ENCODE measurements around the gene ETV6.
A peak's percentile ranks its signal among the peaks of the same experiment; 100 is the strongest.

ETV6 gene

DNA sequence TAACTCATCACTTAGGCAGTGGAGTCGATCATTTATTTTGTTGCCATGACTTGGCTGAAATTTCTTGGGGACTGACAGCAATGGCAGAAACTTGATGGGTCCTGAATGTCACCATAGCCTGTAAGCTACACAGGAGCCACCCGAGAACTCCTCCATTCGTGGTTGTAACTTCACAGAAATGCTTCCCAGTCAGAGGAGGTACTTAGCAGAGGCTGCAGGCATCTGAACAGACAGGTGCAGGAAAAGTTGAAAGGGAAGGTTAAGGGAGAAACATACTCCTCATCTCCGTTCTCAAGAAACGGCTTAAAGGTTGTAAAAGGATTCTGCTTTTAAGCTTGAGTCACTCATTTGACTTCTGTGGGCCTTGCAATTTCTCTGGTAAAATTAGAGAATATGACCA, 47.7 kb downstream of the ETV6 start:
- no peak for DNase-seq

- DNase-seq, result no peak
Observed at GRCh38 chr12:11697670-11698387, 48.4 kb downstream of the ETV6 start.

DNA sequence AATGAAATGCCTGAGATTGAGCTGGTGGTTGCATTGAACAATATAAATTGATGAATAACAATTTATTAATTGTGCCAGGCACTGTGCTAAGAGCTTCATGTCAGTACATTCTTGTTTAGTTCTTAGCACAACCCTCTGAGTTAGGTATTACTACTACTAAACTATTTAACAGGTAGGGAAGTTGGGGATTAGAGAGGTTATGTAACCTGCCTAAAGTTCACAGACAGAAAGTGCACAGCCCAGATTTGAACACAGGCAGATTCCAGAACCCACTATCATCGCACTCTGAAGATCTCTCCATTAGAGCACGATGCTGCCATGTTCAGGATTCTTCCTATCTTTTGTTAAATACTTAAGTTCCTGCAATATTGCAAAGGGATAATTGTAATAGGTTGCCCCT, 49.3 kb downstream of the ETV6 start:
- no peak for DNase-seq

- DNase-seq, result no peak
Observed at GRCh38 chr12:11701433-11701832, 52.0 kb downstream of the ETV6 start.

DNA sequence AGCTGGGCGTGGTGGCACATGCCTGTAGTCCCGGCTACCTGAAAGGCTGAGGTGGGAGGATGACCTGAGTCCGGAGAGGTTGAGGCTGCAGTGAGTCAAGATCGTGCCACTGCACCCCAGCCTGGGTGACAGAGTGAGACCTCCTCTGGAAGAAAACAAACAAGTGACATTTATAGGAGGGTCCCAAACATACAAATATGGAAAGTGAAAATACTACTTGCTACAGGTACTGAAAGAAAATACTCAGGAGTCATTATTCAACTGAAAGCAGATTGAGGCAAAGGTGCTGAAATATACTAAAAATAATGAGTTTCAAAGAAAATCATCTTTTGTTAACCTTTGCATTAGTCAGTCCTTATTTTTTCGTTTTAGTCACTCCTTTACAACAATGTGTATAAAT, 53.5 kb downstream of the ETV6 start:
- no peak for DNase-seq

DNA sequence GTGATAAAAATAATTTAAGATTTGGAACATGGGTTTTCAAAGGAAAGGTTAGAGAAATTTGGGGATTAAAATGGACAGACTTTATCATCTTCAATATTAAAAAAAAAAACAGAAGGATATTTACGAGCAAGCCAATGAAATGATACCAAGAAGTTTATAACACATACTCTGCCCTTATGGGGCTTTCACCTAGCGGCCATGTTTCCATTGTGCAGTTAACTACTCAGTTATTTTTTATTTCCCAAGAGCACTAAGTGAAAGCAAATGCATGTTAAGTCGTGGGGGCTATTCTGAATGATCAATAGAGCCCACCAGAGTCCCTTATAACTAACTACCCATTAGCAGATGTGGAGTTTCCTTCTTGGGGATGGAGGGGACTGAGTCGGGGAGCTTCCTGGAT, 53.9 kb downstream of the ETV6 start:
- DNase-seq, result no peak

GRCh38 chr12:11704089-11704488, 54.6 kb downstream of the ETV6 start:
- no peak for DNase-seq

DNA sequence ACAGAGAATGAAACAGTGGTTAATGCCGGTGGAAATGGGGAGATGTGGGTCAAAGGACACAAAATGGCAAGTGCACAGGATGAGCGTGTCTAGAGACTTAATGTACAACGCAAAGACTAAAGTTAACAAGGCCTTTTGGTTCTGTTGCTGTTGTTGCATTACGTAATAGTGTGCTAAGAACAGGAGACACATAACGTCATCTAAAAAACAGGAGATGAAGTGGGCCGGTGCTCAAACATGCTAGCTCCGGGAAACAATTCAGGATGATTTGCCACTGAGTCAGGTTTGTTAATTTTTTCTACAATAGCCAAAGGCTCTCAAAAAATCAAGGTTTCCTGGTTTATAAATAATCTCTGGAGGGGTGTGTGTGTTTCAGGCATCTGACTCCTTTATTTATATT, 55.5 kb downstream of the ETV6 start:
- DNase-seq, result no peak

DNA sequence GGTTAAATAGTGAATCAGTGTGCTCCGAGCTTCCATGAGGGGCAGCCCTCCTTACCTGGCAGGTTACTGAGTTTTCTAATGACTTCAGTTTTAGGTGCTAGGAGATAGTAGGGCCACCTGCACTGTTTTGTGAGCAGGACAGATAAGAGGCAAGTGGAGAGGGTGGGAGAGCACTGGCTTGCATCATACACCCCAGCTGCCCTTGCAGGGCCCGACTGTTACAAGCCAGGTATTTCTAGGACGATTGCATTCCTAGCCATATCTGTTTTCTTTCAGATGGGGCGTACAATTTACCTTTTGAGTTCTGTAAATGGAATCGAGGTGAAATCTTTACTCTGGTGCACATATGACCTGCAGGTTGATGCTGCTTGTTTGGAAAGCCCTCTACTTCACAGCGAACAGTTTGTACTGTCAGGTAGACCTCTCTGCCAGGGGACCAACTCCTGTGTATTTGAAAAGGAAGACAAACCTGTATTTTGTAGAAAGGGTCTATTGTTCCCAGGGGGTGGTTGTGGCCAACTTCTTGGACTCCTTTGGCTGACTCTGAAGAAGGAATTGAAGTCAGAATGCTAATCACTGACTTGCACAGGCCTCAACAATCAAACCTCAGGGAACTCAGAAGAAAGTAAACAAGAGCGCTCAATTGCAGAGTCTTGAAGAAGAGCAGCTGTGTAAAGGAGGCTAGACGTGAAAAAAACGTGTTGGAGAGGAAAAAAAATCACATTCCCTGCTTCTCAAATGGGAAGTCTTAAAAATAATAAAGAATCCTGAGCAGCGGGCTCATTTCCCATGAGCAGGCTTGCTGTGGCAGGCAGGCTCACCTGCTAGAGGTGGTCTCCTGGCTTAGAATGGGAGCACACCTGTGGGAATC, 57.3 kb downstream of the ETV6 start:
- DNase-seq, result no peak

GRCh38 chr12:11707535-11707934, 58.1 kb downstream of the ETV6 start:
- DNase-seq, result peak in 1 of 2 experiments; percentile 5

- no peak for DNase-seq
Observed at GRCh38 chr12:11709513-11709912, 60.0 kb downstream of the ETV6 start.

DNA sequence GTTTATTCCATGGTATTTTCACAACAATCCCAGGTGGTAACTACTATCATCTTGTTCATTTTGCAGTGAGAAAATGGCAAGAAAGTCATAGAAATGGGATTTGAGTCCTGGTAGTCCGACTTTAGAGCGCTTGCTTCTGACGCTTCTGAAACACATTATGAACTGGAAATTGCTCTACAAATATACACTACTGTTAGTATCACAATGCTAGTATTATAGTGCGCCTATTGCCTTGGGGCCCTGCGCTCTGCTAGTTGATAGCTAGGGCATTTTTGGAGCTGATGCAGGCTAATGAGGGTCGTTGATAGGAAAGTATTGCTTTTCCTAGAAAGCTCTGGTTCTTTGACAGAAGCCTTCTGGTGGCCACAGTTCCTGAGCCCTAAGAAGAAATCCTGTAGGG, 61.0 kb downstream of the ETV6 start:
- DNase-seq, result peak in 1 of 2 experiments; percentile 53

DNA sequence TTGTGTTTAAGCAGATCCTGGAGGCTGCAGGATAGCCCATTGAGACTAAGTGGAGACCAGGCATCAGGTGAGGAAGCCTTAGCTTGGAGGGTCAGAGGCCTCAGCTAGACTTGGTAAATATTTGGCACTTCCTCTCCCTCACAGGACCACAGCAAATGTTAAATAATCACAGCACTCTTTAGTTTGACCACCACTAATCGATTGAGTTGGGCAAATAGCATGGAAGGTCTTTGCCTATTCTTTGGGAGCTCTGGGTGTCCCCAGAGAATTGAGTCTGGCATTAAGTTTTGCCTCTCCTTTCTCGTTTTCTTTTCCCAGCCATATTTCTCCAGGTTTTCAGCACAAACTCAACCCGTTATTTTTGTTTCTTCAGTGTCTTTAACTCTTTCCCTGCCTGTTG, 61.4 kb downstream of the ETV6 start:
- no peak for DNase-seq

DNA sequence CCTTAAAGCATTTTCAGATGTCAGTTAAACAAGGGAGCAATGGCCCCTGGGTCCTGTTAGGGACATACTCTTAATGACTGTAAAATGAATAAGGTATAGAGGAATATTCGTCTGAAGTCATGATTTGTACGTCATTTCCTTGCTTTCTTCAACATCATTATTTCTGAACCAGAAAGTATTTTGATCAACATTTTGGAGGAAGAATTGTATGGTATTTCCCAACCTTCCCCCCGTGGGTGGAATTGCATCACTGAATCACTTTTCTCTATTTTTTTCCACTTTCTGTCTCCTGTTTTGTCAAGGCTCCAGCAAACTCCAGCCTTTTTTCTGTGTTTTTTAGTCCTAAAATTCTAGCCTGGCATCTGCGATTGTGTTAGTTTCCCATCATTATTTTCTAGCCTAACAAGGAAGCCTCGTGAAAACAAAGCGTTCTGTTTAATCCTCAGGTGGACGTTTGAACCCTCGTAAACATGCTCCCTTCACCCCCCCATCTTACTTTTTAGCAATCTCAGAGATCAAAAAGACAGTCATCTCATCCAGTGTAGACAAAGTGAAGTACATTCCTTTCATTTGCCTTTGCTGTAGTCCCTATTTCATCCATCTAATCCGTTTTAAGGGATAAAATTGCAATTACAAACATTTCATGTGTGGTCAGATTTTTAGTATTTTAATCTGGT, 62.3 kb downstream of the ETV6 start:
- DNase-seq, result no peak

- no peak for DNase-seq
Observed at GRCh38 chr12:11712491-11712890, 63.0 kb downstream of the ETV6 start.

GRCh38 chr12:11713202-11713601, 63.7 kb downstream of the ETV6 start:
- DNase-seq, result no peak

- DNase-seq, result no peak
Observed at GRCh38 chr12:11714626-11715025, 65.2 kb downstream of the ETV6 start.

DNA sequence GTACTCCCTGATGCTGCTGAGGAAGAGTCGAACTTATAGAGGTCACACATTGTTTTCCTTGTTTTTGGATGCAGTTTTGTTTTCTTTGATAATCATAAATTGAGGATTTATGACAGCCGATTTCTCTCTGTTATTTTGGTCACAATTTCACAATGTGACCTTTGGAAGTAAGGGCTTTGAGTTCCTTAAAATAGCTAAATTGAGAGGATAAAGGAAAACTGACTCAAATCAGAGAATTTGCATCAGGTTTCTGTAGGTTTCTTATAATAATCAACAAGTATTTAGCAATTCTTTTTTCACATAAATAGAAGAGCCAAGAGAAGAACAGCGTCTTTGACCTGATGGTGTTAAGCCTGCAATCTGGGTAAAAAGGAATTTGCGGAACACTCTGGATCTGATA, 66.1 kb downstream of the ETV6 start:
- DNase-seq, result no peak

DNA sequence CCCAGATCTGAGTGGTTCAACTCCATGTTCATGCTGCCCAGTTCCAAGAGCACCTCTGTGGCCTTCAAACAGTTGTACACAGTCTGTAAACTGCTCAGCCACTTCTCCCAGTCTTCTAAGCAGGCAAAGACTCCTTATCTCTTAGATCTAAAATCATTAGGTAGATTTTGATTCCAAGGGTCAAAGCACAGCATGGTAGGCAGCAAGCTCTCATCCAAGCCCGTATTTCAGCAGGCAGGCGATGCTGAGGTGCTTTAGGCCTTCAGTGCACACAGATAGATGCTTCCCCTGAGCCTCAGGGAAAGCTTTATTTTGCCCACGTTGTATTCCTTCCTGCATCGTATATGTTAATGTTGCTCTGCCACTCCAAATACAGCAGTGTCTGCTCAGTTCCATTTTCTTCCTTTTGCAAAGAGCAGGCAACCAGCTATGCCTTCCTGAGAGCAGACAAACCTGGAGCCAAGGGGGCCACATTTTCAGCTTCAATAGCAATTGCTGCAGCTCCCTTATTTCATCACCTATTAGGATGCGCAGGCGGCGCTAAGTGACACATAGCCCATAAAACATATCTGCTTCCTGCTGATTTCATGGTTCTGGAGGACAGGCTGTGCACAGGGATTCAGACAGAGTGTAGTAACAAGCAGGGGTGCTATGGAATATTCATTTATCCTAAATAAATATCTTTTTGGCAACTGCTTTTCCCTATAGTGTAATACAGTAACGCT, 67.5 kb downstream of the ETV6 start:
- DNase-seq, result peak; percentile 19 to 73

DNA sequence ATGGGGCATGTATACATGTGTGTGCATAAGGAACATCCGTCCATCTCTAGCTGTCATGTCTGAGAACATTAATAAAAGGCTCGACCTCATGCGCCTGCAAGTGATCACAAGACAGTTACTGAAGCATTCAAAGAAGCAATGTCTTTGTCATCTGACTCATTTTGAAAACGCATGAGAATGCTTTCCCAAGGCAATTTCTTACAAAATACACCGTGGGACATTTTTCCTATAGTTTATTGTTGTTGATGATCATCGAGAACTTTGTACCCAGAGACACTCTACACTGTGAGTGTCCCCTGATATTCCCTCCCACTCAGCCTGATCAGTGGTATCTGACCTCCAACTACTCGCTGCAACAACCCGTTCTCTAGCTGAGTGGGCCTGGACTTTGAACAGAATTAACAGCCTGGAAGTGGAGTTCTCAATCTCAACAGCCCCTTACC, 68.1 kb downstream of the ETV6 start:
- no peak for DNase-seq

DNA sequence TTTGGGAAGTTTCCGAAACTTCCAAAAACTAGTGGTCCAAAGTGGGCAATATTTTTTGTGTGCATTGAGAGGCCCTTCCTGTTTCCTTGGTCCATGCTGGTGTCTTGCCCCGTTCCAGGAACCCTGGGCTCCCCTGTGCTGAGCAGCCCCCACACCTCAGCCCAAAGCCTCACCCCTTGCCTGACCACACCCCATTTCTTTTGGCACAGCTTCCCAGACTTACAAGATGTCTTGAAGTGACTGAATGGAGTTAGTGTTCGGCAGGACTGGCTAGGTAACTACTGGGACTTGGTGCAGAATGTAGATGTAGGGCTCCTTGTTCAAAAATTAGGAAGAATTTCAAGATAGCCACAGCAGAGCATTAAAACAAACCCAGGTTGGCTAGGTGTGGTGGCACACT, 68.6 kb downstream of the ETV6 start:
- no peak for DNase-seq

GRCh38 chr12:11718768-11719253, 69.3 kb downstream of the ETV6 start:
- DNase-seq, result no peak

DNA sequence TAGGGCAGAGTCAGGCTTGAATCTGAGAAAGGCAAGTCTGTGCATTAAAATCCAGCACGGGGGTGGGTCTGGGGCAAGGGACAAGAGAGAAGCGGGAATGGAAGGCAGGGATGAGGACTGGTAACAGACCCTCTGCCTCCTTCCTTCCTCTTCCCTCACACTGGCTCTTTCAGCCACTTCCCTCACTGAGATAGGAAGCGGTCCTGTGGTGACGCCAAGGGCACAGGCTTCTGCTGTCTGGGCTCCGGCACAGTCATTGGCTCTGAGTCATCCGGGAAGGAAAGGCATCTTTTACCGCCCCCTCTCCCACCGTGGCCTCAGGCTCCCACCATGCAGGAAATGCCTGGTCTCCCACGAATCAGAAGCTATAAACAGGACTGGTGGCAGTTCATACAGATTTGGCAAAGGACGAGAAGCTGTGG, 70.2 kb downstream of the ETV6 start:
- DNase-seq, result no peak

Data from NCI-H2081 (cell line).